Spleen (tissue), 11 donors: ENCODE data around the gene AXIN1. TPM values are rescaled to one million over a fixed set of nuclear protein-coding genes. Genes with fewer than 3 reads are reported as not detected.
"Not testable (repeated sequence)": the region's sequence is repeated elsewhere in the genome, so short reads cannot be mapped to it uniquely, and the experiment has no call there.

Experiments
- DNase-seq: peaks from one replicate; pipeline ENCODE4 v3.0.0-alpha.2; 2020
- H3K27ac ChIP-seq, 8 donors: fragments of 200-600 bp; sonication (generic) in 7 of 8; 1 replicate in 4 of 8; 2 replicates in 4 of 8; pipeline versions ENCODE4 v1.5.0 to v1.8.0; 2016 to 2021; ENCODE audit warnings: inconsistent platforms in 4 of 8, mild to moderate bottlenecking in 4 of 8, moderate library complexity in 1 of 8
- H3K27me3 ChIP-seq, 7 donors: fragments of 200-600 bp; sonication (generic) in 6 of 7; replicated peaks in 1 of 7; 1 replicate in 4 of 7; 2 replicates in 3 of 7; pipeline versions ENCODE4 v1.5.0 to v1.8.0; 2016 to 2021; ENCODE audit warnings: inconsistent platforms in 3 of 7, mild to moderate bottlenecking in 1 of 7
- H3K36me3 ChIP-seq, 6 donors: fragments of 200-600 bp; sonication (generic) in 5 of 6; 1 replicate in 4 of 6; 2 replicates in 2 of 6; pipeline versions ENCODE4 v1.5.0 to v1.8.0; 2016 to 2021; ENCODE audit warnings: inconsistent platforms in 2 of 6
- H3K4me1 ChIP-seq, 6 donors: fragments of 200-600 bp; sonication (generic) in 5 of 6; 1 replicate in 3 of 6; 2 replicates in 3 of 6; pipeline versions ENCODE4 v1.5.0 to v1.8.0; 2016 to 2021; ENCODE audit warnings: inconsistent platforms in 3 of 6
- H3K4me3 ChIP-seq, 8 donors: fragments of 200-600 bp; sonication (generic) in 7 of 8; 1 replicate in 4 of 8; 2 replicates in 4 of 8; pipeline versions ENCODE4 v1.5.0 to v1.8.0; 2016 to 2021; ENCODE audit warnings: inconsistent platforms in 4 of 8, mild to moderate bottlenecking in 4 of 8, moderate library complexity in 2 of 8
- H3K9me3 ChIP-seq, 8 donors: fragments of 200-600 bp; sonication (generic) in 7 of 8; 1 replicate in 4 of 8; 2 replicates in 4 of 8; pipeline versions ENCODE4 v1.5.0 to v1.8.0; 2016 to 2021; ENCODE audit warnings: inconsistent platforms in 4 of 8
- CTCF ChIP-seq, 11 experiments: fragments of 200-600 bp in 7 of 11; fragments of 450-650 bp in 4 of 11; sonication (generic) in 4 of 11; IDR thresholded peaks in 8 of 11; conservative IDR thresholded peaks in 3 of 11; 1 replicate in 7 of 11; 2 replicates in 4 of 11; pipeline versions ENCODE4 v1.4.0 to v1.8.0; 2016 to 2021; ENCODE audit warnings: antibody characterized with exemption in 11 of 11, inconsistent platforms in 4 of 11, mild to moderate bottlenecking in 1 of 11
- POLR2A ChIP-seq, 3 donors: fragments of 450-650 bp; IDR thresholded peaks; one replicate each; pipeline ENCODE4 v1.5.1; 2017; ENCODE audit warnings: antibody characterized with exemption in 3 of 3, mild to moderate bottlenecking in 1 of 3
- POLR2AphosphoS5 ChIP-seq, 3 donors: sonication (generic); formaldehyde crosslinking; IDR thresholded peaks; one replicate each; pipeline ENCODE4 v1.5.1; 2017; ENCODE audit warnings: antibody characterized with exemption in 3 of 3
- WGBS, 5 donors: extraction: QIAGEN DNeasy Blood & Tissue Kit in 3 of 5; methylation state at CpG; one replicate each; pipeline versions ENCODE4 v1.1.5 to v1.1.7; 2013 to 2018; 5-methylcytosine and 5-hydroxymethylcytosine counted together
- intact Hi-C: fragments of 100-400 bp; cut with DNase I; formaldehyde crosslinking; loops from one replicate; pipeline ENCODE4 v1.15.0; 2023; ENCODE audit warnings: low total_unique reads
- polyA plus RNA-seq, 3 donors: library from polyadenylated mRNA; stranded (reverse); fragments of 200-250 nt; gene quantifications; one replicate each; pipeline ENCODE4 v1.2.1, GENCODE V29; 2013
- total RNA-seq, 7 donors: library from RNA; depleted of rRNA in 3 of 7; stranded (reverse); fragments of >200 nt in 3 of 7; fragmentation: NEBNext Ultra II Directional in 4 of 7; extraction: Animal tissue kit (Norgen Biotek cat#: 25700) in 4 of 7; gene quantifications; one replicate each; pipeline versions ENCODE4 v1.1.0 to v1.2.1, GENCODE V29; 2016 to 2021
- donor health status: healthy with polysubstance abuse.
- donor health status: DM: no; HTN: no; CAD: no; lungs with moderate emphysema.
- donor health status: DM: no; HTN: no; CAD: no.
- donor health status: Bipolar disorder and iron deficiency.
- donor health status: healthy.
- donor health status: DM: no; HTN: no; CAD: no.
- donor health status: DM: yes; HTN: yes; CAD: no.

The AXIN1 gene
- total and polyA plus RNA-seq, 10 donors: 12.9 to 27.3 (median 23.9) TPM

GRCh38 chr16:364595-365491, 12.3 kb upstream of the AXIN1 start:
- Histone ChIP-seq H3K4me1 (peaks cover 1 to 24% (median 14%) of the 10 kb centered on the region in 6 donors), H3K27me3 (peaks cover 0 to 28% (median 4%) of the 10 kb centered on the region in 7 donors)

GRCh38 chr16:363766-364490, 11.4 kb upstream of the AXIN1 start:
- intact Hi-C loops: loop anchor here (5.0 kb wide), 1 partner anchor 257 kb away; no protein-coding TSS in a partner anchor

More at GRCh38 chr16:364595-365491, 12.3 kb upstream of the AXIN1 start:
- intact Hi-C loops: loop anchor here (5.0 kb wide), 1 partner anchor 258 kb away; no protein-coding TSS in a partner anchor
- no peak for TF ChIP-seq POLR2A (IDR thresholded peaks at IDR 0.05)
- no peak for TF ChIP-seq CTCF (IDR thresholded peaks at IDR 0.05 in 8 of 11, conservative IDR thresholded peaks at IDR 0.05 in 3 of 11)
- TF ChIP-seq POLR2AphosphoS5 (IDR thresholded peaks at IDR 0.05): peak in 2 of 3 donors; percentile 38 to 68
- Histone ChIP-seq H3K27ac (no peak overlapping the region), H3K36me3 (peaks cover 0 to 39% (median 29%) of the 10 kb centered on the region in 6 donors), H3K4me3 (no peak overlapping the region), H3K9me3 (no peaks in the 10 kb centered on the region)
- peak; percentile 70 for DNase-seq
- 58 to 68% (median 64%) methylated on average over 15 to 19 of the region's 19 CpGs for WGBS, 5 donors

GRCh38 chr16:363110-363765, 10.7 kb upstream of the AXIN1 start:
- peaks cover 0 to 24% (median 21%) of the 10 kb centered on the region in 6 donors for H3K36me3 ChIP-seq
- TF ChIP-seq POLR2AphosphoS5 (IDR thresholded peaks at IDR 0.05) (no peak), POLR2A (IDR thresholded peaks at IDR 0.05) (no peak), CTCF (IDR thresholded peaks at IDR 0.05 in 8 of 11, conservative IDR thresholded peaks at IDR 0.05 in 3 of 11) (no peak)
- peaks cover 0 to 28% (median 4%) of the 10 kb centered on the region in 7 donors for H3K27me3 ChIP-seq
- DNase-seq: peak; percentile 63
- H3K9me3 ChIP-seq: no peaks in the 10 kb centered on the region
- intact Hi-C loops: loop anchor here (5.0 kb wide), 1 partner anchor 256 kb away; no protein-coding TSS in a partner anchor
- peaks cover 0 to 11% (median 3%) of the 10 kb centered on the region in 6 donors for H3K4me1 ChIP-seq
- WGBS, 5 donors: 61 to 83% (median 62%) methylated on average over 10 to 20 of the region's 20 CpGs
- no peak overlapping the region for H3K4me3 ChIP-seq
- H3K27ac ChIP-seq: no peak overlapping the region

More at GRCh38 chr16:363766-364490, 11.4 kb upstream of the AXIN1 start:
- DNase-seq: no peak
- H3K9me3 ChIP-seq: no peaks in the 10 kb centered on the region
- peak in 1 of 3 donors; percentile 28 for TF ChIP-seq POLR2AphosphoS5 (IDR thresholded peaks at IDR 0.05)
- no peak for TF ChIP-seq POLR2A (IDR thresholded peaks at IDR 0.05)
- no peak overlapping the region for H3K4me3 ChIP-seq
- peaks cover 0 to 15% (median 5%) of the 10 kb centered on the region in 6 donors for H3K4me1 ChIP-seq
- peaks cover 0 to 31% (median 28%) of the 10 kb centered on the region in 6 donors for H3K36me3 ChIP-seq
- 40 to 48% (median 41%) methylated on average over 12 to 24 of the region's 24 CpGs for WGBS, 5 donors
- no peak overlapping the region for H3K27ac ChIP-seq
- peaks cover 0 to 28% (median 4%) of the 10 kb centered on the region in 7 donors for H3K27me3 ChIP-seq

DNA sequence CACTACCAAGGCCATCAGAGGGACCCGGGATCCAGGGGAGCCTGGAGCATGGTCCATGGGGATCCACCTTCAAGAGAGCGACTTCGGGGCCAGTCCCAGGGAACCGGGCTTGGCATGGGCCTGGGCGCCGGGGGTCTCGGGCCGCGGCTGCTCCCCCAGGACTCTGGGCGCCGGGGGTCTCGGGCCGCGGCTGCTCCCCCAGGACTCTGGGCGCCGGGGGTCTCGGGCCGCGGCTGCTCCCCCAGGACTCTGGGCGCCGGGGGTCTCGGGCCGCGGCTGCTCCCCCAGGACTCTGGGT, 10.1 kb upstream of the AXIN1 start:
- not testable (repeated sequence) for H3K4me3 ChIP-seq, H3K27ac ChIP-seq, DNase-seq, H3K9me3 ChIP-seq
- 80 to 89% (median 84%) methylated on average over 1 to 24 of the region's 24 CpGs for WGBS, 5 donors
- intact Hi-C loops: loop anchor here (5.0 kb wide), 1 partner anchor 255 kb away; no protein-coding TSS in a partner anchor
- Histone ChIP-seq H3K4me1 (peaks cover 0 to 11% (median 3%) of the 10 kb centered on the region in 6 donors), H3K36me3 (peaks cover 0 to 18% (median 15%) of the 10 kb centered on the region in 6 donors), H3K27me3 (peaks cover 0 to 28% (median 4%) of the 10 kb centered on the region in 7 donors)
